Measurements from ENCODE around the gene KBTBD2. TPM values are rescaled to one million over a fixed set of nuclear protein-coding genes. Genes with fewer than 3 reads are reported as not detected.

The KBTBD2 gene
- total and polyA plus RNA-seq, 12 donors: 16.0 to 57.0 (median 25.8) TPM

DNA sequence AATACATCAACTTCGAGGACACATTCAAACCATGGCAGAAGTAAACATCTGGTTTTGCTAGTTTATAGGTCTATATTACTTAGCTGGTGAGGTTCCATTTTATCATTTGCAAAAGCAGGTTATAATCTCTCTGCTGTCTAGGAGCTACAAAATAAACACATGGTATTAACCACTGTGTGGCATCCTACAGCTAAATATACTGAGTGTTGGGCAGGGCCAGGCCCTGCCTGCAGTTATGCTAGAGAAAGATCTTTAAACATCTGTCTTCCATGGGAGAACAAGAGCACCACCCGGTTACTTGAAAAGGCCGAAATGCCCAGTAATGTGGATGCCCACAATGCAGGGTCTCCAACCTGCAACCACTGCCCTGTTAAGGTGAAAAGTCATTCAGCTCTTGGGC is 45.1 kb upstream of the KBTBD2 start:
- 86 to 93% (median 88%) methylated on average over 3 of the region's 3 CpGs for WGBS, 4 donors
- H3K4me1 ChIP-seq (replicated peaks in 1 of 2): peaks cover 25 to 43% of the 10 kb centered on the region in 2 donors
- H3K27me3 ChIP-seq: no peaks in the 10 kb centered on the region
- H3K36me3 ChIP-seq (replicated peaks in 1 of 2): peaks cover 0 to 16% of the 10 kb centered on the region in 2 donors
- no peak for DNase-seq
- TF ChIP-seq, protein P1, sequence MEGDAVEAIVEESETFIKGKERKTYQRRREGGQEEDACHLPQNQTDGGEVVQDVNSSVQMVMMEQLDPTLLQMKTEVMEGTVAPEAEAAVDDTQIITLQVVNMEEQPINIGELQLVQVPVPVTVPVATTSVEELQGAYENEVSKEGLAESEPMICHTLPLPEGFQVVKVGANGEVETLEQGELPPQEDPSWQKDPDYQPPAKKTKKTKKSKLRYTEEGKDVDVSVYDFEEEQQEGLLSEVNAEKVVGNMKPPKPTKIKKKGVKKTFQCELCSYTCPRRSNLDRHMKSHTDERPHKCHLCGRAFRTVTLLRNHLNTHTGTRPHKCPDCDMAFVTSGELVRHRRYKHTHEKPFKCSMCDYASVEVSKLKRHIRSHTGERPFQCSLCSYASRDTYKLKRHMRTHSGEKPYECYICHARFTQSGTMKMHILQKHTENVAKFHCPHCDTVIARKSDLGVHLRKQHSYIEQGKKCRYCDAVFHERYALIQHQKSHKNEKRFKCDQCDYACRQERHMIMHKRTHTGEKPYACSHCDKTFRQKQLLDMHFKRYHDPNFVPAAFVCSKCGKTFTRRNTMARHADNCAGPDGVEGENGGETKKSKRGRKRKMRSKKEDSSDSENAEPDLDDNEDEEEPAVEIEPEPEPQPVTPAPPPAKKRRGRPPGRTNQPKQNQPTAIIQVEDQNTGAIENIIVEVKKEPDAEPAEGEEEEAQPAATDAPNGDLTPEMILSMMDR (IDR thresholded peaks at IDR 0.05): no peak
- TF ChIP-seq POLR2A (IDR thresholded peaks at IDR 0.05): no peak
- H3K4me3 ChIP-seq: no peak overlapping the region
- H3K9me3 ChIP-seq (replicated peaks in 1 of 3): no peaks in the 10 kb centered on the region
- intact Hi-C loops (cut with DNase I): no loop called here
- H3K27ac ChIP-seq: peak overlapping the region in 3 of 5 donors; percentile 36 to 65 (median 64)

DNA sequence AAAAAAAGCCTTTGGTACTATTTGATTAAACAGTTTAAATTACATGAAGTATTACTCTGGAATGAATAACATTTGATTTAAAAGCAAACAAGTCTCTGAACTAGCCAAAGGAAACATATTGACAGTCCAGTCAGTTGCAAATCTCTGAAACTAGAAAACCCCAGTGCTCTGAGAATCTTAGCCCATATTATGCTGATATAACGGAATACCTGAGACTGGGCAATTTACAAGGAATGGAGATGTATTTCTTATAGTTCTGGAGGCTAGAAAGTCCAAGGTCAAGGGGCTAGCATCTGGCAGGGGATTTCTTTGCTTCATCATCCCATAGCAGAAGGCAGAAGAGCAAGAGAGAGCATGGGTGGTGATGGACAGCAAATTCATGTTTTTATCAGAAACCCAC is 44.0 kb upstream of the KBTBD2 start:
- Histone ChIP-seq H3K9me3 (replicated peaks in 1 of 3) (no peaks in the 10 kb centered on the region), H3K27ac (no peak overlapping the region), H3K4me1 (replicated peaks in 1 of 2) (peaks cover 16 to 31% of the 10 kb centered on the region in 2 donors), H3K36me3 (replicated peaks in 1 of 2) (peaks cover 0 to 27% of the 10 kb centered on the region in 2 donors), H3K4me3 (no peak overlapping the region), H3K27me3 (no peaks in the 10 kb centered on the region)
- TF ChIP-seq, protein P1 (IDR thresholded peaks at IDR 0.05): no peak
- no peak for TF ChIP-seq POLR2A (IDR thresholded peaks at IDR 0.05)
- WGBS, 4 donors: 84 to 92% (median 87%) methylated on average over 1 of the region's 1 CpG
- no peak for DNase-seq
- intact Hi-C loops (cut with DNase I): no loop called here

DNA sequence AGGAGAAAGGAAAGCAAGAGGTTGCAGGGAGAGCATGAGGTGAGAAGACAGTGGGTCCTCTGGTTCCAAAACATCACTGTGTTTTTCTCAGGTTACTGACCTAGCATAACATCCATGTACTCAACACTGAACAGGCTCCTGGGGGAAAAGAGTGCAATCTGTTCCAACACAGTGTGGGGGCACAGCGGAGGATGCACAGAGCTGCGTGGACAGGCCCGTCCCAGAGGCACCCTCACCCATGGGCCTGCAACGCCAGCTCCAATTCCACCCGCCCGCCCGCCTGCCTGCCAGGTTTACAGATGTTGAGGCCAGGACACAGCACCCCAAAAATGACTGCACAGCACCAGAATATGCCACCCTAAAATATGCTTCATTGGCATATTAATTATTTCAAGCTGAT is 38.8 kb upstream of the KBTBD2 start:
- peaks cover 0 to 37% of the 10 kb centered on the region in 2 donors for H3K36me3 ChIP-seq (replicated peaks in 1 of 2)
- H3K27ac ChIP-seq: no peak overlapping the region
- no peak for DNase-seq
- TF ChIP-seq, protein P1 (IDR thresholded peaks at IDR 0.05): no peak
- no peak for TF ChIP-seq POLR2A (IDR thresholded peaks at IDR 0.05)
- H3K27me3 ChIP-seq: no peaks in the 10 kb centered on the region
- 95 to 97% (median 96%) methylated on average over 3 to 7 of the region's 7 CpGs for WGBS, 4 donors
- no peaks in the 10 kb centered on the region for H3K9me3 ChIP-seq (replicated peaks in 1 of 3)
- no peak overlapping the region for H3K4me3 ChIP-seq
- H3K4me1 ChIP-seq (replicated peaks in 1 of 2): peaks cover 0 to 6% of the 10 kb centered on the region in 2 donors
- intact Hi-C loops (cut with DNase I): no loop called here

DNA sequence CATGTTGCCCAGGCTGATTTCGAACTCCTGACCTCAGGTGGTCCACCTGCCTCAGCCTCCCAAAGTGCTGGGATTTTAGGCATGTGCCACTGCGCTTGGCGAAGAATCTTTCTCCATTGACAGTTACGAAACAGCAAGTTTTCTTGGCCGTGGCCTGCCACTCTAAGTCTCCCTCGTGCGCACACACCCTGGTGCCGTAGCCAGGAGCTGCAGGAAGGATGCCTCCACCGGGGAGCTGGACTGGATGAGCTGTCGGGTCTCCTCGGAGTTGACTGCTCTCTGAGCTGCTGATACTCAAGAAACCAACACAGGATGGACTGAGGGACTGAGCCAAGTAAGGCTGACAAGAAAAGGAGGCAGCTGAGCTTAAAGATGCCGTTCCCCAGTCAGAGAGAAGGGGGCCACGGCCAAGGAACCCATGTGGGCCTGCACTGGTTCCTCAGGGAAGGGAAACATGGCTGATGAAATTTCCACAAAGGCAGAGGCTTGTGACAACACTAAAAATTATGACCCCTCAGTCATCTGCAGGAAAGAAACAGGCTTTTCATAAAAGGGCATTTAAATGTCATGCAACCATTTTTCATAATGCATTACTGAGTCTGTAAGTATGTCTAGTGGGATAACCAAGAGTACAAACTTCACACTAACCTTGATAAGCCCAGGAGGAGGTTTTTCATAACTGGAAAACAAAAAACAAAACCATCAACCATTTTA is 38.0 kb upstream of the KBTBD2 start:
- H3K9me3 ChIP-seq (replicated peaks in 1 of 3): no peaks in the 10 kb centered on the region
- peaks cover 0 to 37% of the 10 kb centered on the region in 2 donors for H3K36me3 ChIP-seq (replicated peaks in 1 of 2)
- no peak overlapping the region for H3K4me3 ChIP-seq
- TF ChIP-seq, protein P1 (IDR thresholded peaks at IDR 0.05): no peak
- no peak for TF ChIP-seq POLR2A (IDR thresholded peaks at IDR 0.05)
- intact Hi-C loops (cut with DNase I): no loop called here
- no peak overlapping the region for H3K27ac ChIP-seq
- no peaks in the 10 kb centered on the region for H3K27me3 ChIP-seq
- no peak for DNase-seq
- peaks cover 0 to 6% of the 10 kb centered on the region in 2 donors for H3K4me1 ChIP-seq (replicated peaks in 1 of 2)
- WGBS, 4 donors: 85 to 86% (median 86%) methylated on average over 12 to 13 of the region's 13 CpGs
